ENCODE measurements around the gene KSR2. TPM values are rescaled to one million over a fixed set of nuclear protein-coding genes. Genes with fewer than 3 reads are reported as not detected.
"Not testable (repeated sequence)": the region's sequence is repeated elsewhere in the genome, so short reads cannot be mapped to it uniquely, and the experiment has no call there.

KSR2 gene
- total and polyA plus RNA-seq, 7 donors: under 0.01 to 1.1 (median 0.41) TPM

DNA sequence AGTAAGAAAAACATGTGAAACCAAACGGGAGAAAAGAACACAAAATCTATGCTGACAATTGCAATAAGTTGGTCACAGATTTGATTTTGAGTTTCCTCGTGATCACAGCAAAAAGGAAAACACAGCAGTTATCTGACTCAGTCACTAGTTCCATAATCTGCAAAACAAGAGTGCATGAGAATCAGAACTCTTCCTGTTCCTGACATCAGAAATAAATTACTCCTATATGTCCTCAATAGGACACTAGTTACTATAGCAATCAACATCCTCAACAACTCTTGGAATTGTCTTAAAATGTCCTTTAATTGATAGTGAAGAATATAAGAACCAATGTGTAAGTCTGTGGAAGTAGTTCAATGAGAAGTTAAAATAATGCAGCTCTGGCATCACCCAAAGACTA is 339.3 kb downstream of the KSR2 start:
- Histone ChIP-seq H3K4me1 (no peaks in the 10 kb centered on the region), H3K27me3 (peaks cover 0 to 7% (median 0%) of the 10 kb centered on the region in 3 donors), H3K36me3 (no peaks in the 10 kb centered on the region), H3K9me3 (no peaks in the 10 kb centered on the region), H3K4me3 (no peak overlapping the region), H3K27ac (no peak overlapping the region)
- intact Hi-C loops (cut with DNase I): no loop called here
- TF ChIP-seq EP300 (IDR thresholded peaks at IDR 0.05) (no peak), POLR2A (IDR thresholded peaks at IDR 0.05) (no peak), POLR2AphosphoS5 (IDR thresholded peaks at IDR 0.05) (no peak)
- TF ChIP-seq, protein P1, sequence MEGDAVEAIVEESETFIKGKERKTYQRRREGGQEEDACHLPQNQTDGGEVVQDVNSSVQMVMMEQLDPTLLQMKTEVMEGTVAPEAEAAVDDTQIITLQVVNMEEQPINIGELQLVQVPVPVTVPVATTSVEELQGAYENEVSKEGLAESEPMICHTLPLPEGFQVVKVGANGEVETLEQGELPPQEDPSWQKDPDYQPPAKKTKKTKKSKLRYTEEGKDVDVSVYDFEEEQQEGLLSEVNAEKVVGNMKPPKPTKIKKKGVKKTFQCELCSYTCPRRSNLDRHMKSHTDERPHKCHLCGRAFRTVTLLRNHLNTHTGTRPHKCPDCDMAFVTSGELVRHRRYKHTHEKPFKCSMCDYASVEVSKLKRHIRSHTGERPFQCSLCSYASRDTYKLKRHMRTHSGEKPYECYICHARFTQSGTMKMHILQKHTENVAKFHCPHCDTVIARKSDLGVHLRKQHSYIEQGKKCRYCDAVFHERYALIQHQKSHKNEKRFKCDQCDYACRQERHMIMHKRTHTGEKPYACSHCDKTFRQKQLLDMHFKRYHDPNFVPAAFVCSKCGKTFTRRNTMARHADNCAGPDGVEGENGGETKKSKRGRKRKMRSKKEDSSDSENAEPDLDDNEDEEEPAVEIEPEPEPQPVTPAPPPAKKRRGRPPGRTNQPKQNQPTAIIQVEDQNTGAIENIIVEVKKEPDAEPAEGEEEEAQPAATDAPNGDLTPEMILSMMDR (IDR thresholded peaks at IDR 0.05): no peak
- WGBS, 2 donors: 51 to 81% methylated on average over 2 of the region's 2 CpGs
- no peak for DNase-seq

DNA sequence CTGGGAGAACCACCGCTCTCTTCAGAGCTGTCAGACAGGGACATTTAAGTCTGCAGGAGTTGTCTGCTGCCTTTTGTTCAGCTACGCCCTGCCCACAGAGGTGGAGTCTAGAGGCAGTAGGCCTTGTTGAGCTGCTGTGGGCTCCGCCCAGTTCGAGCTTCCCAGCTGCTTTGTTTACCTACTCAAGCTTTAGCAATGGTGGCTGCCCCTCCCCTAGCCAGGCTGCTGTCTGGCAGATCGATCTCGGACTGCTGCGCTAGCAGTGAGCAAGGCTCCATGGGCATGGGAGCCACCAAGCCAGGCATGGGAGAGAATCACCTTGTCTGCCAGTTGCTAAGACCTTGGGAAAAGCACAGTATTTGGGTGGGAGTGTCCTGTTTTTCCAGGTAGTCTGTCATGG is 340.1 kb downstream of the KSR2 start:
- H3K9me3 ChIP-seq; intact Hi-C loops (cut with DNase I); H3K27me3 ChIP-seq; H3K36me3 ChIP-seq; DNase-seq; H3K4me3 ChIP-seq; H3K27ac ChIP-seq; H3K4me1 ChIP-seq: not testable (repeated sequence)
- 62 to 75% methylated on average over 7 of the region's 7 CpGs for WGBS, 2 donors

GRCh38 chr12:117622741-117623140 is 346.0 kb downstream of the KSR2 start:
- 91 to 95% methylated on average over 1 of the region's 1 CpG for WGBS, 2 donors

GRCh38 chr12:117622087-117622486 is 346.7 kb downstream of the KSR2 start:
- Histone ChIP-seq H3K36me3 (no peaks in the 10 kb centered on the region), H3K4me1 (no peaks in the 10 kb centered on the region), H3K27ac (no peak overlapping the region), H3K9me3 (no peaks in the 10 kb centered on the region), H3K27me3 (no peaks in the 10 kb centered on the region), H3K4me3 (no peak overlapping the region)
- TF ChIP-seq POLR2AphosphoS5 (IDR thresholded peaks at IDR 0.05) (no peak), EP300 (IDR thresholded peaks at IDR 0.05) (no peak)
- TF ChIP-seq, protein P1 (IDR thresholded peaks at IDR 0.05): no peak
- no peak for DNase-seq
- intact Hi-C loops (cut with DNase I): no loop called here

More at GRCh38 chr12:117622741-117623140, 346.0 kb downstream of the KSR2 start:
- intact Hi-C loops (cut with DNase I): no loop called here
- no peak for TF ChIP-seq POLR2AphosphoS5 (IDR thresholded peaks at IDR 0.05)
- no peak for TF ChIP-seq POLR2A (IDR thresholded peaks at IDR 0.05)
- TF ChIP-seq, protein P1 (IDR thresholded peaks at IDR 0.05): no peak
- no peak for TF ChIP-seq EP300 (IDR thresholded peaks at IDR 0.05)
- Histone ChIP-seq H3K4me3 (no peak overlapping the region), H3K36me3 (no peaks in the 10 kb centered on the region), H3K27ac (no peak overlapping the region), H3K4me1 (no peaks in the 10 kb centered on the region), H3K27me3 (no peaks in the 10 kb centered on the region), H3K9me3 (no peaks in the 10 kb centered on the region)
- no peak for DNase-seq

DNA sequence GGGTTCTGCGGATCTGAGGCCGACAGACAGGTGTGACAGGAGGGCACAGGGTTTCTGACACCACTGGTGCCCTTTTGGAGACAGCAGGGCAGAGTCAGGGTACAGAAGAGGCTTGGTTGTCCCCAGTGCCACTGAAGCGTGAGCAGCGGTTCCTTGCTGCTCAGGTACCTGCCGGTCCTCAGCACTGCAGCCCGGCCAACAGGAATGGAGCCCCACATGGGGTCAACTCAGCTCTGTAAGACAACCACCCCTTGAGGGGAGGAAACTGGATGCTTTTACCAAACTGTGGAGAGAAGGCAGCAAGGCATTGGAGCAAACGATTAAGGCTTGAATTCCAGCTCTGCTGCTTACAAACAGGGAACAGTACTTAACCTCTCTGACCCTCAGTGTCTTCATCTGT is 361.0 kb downstream of the KSR2 start:
- WGBS, 2 donors: 73 to 90% methylated on average over 7 of the region's 7 CpGs
- no peak for DNase-seq
- Histone ChIP-seq H3K4me1 (no peaks in the 10 kb centered on the region), H3K9me3 (no peaks in the 10 kb centered on the region), H3K36me3 (no peaks in the 10 kb centered on the region), H3K27me3 (peaks cover 0 to 15% (median 0%) of the 10 kb centered on the region in 3 donors), H3K4me3 (no peak overlapping the region), H3K27ac (no peak overlapping the region)
- intact Hi-C loops (cut with DNase I): no loop called here
- TF ChIP-seq POLR2AphosphoS5 (IDR thresholded peaks at IDR 0.05): no peak
- TF ChIP-seq, protein P1 (IDR thresholded peaks at IDR 0.05): no peak
- no peak for TF ChIP-seq EP300 (IDR thresholded peaks at IDR 0.05)
- no peak for TF ChIP-seq POLR2A (IDR thresholded peaks at IDR 0.05)
